GM18511 (cell line): ENCODE results near the gene LIN52.

Source experiments
- ATAC-seq: cut with Tn5 transposase; IDR thresholded peaks from one replicate; pipeline ENCODE4 v1.9.1; 2021; ENCODE audit warnings: mild to moderate bottlenecking, moderate library complexity; ENCODE audit not compliant: unreplicated experiment

The LIN52 gene

GRCh38 chr14:74221741-74222140 is 137.0 kb downstream of the LIN52 start:
- ATAC-seq: no peak

DNA sequence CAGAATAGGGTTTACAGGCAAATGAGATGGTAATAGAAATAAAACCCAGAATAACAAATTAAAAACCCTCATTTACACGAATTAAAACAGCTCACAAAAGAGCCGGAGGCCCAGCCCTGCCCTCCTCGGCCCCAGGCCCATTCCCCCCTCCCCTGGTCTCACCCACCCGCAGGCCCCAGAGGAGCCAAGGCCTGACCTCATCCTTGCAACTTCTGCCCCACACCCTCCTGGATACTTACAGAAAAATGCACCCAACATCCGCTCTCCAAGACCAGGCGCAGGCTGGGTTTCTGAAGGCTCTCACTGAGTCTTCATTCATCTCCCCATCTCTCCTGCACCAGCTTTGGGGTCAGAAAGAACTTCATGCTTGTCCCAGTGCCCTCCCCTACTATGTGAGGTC is 138.3 kb downstream of the LIN52 start:
- no peak for ATAC-seq

DNA sequence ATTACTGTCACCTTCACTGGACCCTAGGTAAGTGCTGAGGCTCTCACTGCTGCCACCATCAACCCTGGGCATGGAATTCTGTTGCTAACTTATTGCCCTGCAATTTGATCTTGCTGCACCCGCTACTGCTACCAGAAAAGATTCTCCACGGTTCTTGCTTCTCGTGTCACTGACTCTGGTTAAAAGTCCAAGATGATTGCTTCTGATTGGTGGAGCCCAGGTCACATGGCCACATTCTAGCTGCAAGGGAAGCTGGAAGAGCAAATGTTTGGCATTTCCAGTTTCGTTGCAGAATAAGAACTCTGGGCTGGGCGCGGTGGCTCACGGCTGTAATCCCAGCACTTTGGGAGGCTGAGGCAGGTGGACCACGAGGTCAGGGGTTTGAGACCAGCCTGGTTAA is 147.0 kb downstream of the LIN52 start:
- no peak for ATAC-seq

DNA sequence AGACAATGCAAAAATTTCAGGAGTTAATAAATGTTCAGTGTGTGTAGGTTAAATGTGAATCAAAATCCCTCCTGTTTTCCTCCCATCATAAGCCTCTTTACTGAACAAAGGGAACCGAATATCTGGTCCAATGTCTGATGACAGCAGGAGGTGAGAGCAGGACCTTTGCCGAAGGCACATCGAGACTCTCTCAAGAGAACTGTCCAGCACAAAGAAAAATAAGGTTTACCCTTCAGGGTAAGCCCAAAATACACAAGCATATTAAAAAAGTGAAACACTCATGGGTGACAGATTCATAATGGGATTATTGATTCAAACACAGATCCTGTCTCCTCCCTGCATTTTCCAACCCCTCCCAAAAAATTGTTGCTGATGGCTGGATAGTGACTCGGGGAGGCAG is 150.3 kb downstream of the LIN52 start:
- ATAC-seq: no peak

DNA sequence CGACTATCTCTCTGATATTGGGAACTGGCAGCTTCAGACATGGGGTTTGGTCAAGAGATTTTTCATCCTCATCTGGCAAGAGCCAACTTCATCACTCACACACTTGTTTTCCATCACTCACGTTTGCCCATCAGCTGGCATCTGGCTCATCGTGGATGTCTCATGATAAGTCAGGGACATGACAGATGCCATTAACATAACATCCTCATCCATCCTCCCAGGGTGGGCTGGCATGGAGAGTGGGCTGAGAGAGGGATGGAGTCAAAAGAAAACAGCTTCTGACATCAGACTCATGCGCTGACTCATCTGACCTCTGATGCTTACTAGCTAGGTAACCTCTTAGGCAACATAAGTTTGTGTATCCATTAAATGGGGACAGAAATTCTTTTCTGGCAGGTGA is 152.7 kb downstream of the LIN52 start:
- no peak for ATAC-seq

DNA sequence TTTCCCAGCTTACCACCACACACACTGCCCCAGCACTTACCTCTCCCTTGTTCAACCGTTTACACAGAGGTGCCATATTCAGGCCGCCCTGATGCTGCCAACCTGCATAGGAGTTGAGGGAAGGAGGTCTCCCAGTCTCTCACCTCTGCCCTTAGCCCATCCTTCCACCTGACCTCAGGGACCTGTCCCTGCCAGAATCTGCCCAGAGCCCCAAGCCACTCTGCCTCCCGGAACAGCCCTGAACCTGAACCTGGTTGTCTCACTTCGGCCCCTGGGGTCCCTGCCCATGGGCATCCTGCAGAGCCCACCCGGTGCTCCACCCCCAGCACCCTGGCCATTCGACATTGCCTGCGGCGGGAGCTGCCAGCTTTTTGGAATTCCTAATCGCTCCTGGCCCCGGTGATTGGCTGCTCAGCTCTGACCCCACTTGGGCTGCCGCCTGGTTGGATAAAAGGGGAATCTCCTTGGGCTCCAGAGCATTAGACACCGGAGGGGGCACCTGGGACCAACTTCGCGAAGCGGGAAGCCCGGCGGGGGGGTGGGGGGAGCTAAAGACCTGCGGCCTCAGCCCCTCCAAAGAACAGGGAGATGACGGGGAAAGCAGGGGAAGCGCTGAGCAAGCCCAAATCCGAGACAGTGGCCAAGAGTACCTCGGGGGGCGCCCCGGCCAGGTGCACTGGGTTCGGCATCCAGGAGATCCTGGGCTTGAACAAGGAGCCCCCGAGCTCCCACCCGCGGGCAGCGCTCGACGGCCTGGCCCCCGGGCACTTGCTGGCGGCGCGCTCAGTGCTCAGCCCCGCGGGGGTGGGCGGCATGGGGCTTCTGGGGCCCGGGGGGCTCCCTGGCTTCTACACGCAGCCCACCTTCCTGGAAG is 154.5 kb downstream of the LIN52 start, which contains the start of gene VSX2:
TSS of gene VSX2 (plus strand) at position 476 of the 874 bp plus-strand sequence. CDS start at position 589, 113 bp downstream.
- no peak for ATAC-seq

DNA sequence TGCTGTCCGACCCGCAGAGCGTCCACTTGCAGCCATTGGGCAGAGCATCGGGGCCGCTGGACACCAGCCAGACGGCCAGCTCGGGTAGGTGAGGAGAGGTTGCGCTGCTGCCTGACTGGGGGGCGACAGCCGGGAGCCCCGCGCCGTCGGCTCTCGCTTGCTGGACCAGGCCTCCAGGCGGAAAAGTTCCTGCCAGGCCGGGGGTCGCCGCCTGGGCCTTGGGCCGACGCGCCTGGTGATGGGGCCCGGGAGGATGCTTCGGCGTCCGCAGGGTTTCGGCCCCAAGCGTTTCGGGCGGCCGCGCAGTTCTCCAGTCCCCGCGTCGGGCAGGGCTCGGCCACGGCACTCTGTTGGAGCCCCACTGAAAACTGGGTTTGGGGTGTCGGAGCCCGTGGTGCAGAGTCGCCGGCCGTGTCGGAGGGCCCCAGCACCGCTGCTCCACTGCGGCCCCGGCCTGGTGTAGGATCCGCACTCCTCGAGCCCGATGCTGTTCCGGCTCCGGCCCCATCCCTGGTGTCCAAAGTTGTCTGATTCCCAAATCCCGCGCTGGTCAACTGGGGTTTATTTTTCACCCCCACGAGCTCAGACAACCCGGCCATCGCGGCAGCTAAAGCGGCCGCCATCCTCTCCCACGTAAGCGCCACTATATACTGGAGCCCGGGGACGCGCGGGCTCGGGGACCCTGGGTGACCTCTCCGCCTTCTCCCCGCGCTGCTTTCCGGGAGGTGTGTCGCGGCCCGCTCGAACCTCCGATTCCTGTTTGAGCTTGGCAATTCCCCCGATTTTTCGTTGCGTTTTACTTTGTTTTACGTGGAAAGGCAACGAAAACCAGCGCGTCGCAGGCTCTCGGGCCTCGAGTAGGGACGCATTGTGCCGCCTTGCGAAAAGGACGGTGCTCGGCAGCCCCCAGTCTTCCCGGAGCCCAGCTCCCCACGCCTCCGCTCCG is 155.4 kb downstream of the LIN52 start:
- ATAC-seq: no peak

GRCh38 chr14:74240794-74241651 is 156.3 kb downstream of the LIN52 start:
- no peak for ATAC-seq

DNA sequence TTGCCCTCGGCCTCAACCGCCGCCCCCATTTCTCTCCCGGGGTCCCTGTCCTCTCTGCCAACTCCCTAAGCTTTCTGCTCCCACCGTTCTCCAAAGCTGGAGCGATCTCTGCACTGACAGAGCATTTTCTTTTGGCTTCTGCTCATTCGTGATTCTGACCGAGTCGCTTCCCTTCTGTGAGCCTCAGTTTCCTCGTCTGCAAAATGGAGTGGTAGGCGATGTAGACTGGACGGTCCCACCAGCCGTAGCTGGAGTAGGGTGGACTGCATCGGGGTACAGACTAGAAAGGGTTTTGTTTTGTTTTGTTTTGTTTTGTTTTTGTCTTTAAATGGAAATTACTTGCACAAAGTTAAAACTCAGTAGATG is 156.9 kb downstream of the LIN52 start:
- ATAC-seq: no peak

GRCh38 chr14:74242021-74242779 is 157.4 kb downstream of the LIN52 start:
- ATAC-seq: no peak

- ATAC-seq: no peak
Measured at GRCh38 chr14:74242780-74243042, 158.0 kb downstream of the LIN52 start.

GRCh38 chr14:74243051-74243450 is 158.3 kb downstream of the LIN52 start:
- no peak for ATAC-seq

GRCh38 chr14:74244115-74244514 is 159.4 kb downstream of the LIN52 start:
- no peak for ATAC-seq

DNA sequence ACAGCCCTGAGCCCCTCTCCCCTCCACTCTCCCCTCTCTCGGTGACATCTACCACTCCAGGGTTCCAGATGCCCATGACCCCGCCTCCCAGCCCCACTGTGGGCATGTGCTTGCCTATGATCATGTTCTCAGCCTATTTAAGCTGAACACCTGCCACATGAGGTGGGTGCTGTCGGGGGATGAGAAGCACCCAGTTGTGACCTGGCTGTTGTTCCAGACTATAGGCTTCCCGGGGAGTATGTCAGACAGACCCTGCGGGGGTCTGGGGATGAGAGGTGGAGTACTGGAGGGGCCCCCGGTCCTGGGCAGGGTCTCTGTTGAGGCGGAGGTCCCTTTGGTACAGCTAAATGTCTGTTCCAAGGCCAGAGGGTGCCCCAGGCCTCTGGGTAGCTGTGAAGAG is 160.5 kb downstream of the LIN52 start:
- ATAC-seq: no peak

GRCh38 chr14:74246542-74246941 is 161.8 kb downstream of the LIN52 start:
- no peak for ATAC-seq

DNA sequence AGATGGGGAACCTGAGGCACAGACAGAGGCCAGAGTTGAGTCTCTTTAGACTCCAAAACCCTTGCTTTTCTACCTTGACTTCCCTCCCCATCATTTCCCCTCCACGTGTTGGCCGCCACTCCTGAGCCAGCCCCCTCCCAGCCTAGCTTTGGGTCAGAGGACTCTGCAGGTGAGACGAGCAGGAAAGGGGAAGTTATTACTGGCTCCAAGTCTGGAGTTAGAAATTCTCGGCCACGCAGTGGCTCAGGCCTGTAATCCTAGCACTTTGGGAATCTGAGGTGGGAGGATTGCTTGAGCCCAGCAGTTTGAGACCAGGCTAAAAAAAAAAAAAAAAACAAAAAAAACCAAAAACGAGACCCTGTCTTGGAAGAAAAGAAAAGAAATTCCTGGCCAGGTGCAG is 163.3 kb downstream of the LIN52 start:
- no peak for ATAC-seq

- no peak for ATAC-seq
Measured at GRCh38 chr14:74249433-74250375, 164.9 kb downstream of the LIN52 start.
